ENCODE measurements around the gene SLC27A3. TPM values are rescaled to one million over a fixed set of nuclear protein-coding genes. Genes with fewer than 3 reads are reported as not detected.

The SLC27A3 gene
- total and polyA plus RNA-seq, 7 donors, result 3.5 to 15.6 (median 5.2) TPM

DNA sequence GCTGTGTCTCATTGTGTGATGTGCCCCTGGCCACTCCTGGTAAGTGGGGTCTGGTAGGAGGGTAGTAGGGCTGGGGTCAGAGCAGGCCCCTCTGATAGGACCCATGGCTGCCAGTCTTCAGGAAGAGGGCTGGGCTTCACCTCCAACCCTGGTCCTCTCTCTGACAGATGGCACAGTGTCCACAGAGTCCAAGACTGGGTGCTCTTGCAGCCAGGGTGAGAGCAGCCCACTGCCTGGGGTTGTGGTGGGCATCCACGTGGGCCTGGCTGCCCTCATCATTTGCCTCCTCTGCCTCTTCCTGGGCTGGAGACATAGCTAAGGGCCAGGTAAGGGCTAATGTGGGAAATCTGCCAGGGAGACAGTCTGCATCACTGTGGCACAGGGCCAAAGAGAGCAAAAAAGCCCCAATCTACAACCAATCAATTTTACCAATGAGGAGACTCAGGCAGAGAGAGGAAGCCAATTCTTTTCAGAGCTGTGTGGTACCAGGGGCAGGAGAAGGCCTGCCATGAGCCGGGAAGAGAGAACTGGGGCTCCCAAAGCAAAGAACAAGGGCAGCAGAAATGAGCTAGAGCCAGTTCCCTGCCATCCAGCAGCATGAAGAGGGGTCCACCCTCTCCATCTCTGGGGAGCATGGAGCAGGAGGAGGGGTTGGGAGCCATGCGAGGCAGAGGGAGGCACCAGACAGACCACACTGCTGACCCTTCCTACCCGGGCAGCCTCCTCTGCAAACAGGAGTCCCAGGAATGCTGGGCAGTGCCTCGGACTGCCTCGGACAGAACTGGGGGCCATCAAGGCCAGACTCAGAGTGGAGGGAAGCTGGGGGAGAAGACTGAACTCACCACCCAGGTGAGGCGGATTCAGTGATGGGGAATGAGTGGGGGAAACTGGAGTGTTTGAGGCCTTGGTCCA lies 26.8 kb downstream of the SLC27A3 start:
- Histone ChIP-seq H3K27me3 (ENCODE audit: insufficient read depth in 3 of 3, low read length in 2 of 3) (no peaks in the 10 kb centered on the region), H3K27ac (no peak overlapping the region), H3K4me1 (peaks cover 5% of the 10 kb centered on the region), H3K4me3 (no peak overlapping the region), H3K36me3 (ENCODE audit: insufficient read depth in 1 of 2, low read depth in 1 of 2) (peaks cover 0 to 8% of the 10 kb centered on the region in 2 donors), H3K9me3 (no peaks in the 10 kb centered on the region)
- WGBS, 3 donors, result 88 to 95% (median 89%) methylated on average over 7 of the region's 7 CpGs
- intact Hi-C loops (cut with DNase I), result loop anchor here in 1 of 2 donors (10.0 kb wide), 1 partner anchor 463 kb away; no protein-coding TSS in a partner anchor
- TF ChIP-seq, protein P1, sequence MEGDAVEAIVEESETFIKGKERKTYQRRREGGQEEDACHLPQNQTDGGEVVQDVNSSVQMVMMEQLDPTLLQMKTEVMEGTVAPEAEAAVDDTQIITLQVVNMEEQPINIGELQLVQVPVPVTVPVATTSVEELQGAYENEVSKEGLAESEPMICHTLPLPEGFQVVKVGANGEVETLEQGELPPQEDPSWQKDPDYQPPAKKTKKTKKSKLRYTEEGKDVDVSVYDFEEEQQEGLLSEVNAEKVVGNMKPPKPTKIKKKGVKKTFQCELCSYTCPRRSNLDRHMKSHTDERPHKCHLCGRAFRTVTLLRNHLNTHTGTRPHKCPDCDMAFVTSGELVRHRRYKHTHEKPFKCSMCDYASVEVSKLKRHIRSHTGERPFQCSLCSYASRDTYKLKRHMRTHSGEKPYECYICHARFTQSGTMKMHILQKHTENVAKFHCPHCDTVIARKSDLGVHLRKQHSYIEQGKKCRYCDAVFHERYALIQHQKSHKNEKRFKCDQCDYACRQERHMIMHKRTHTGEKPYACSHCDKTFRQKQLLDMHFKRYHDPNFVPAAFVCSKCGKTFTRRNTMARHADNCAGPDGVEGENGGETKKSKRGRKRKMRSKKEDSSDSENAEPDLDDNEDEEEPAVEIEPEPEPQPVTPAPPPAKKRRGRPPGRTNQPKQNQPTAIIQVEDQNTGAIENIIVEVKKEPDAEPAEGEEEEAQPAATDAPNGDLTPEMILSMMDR (IDR thresholded peaks at IDR 0.05), result no peak
- DNase-seq (peak in 1 of 2 donors; percentile 41), ATAC-seq (no peak)

DNA sequence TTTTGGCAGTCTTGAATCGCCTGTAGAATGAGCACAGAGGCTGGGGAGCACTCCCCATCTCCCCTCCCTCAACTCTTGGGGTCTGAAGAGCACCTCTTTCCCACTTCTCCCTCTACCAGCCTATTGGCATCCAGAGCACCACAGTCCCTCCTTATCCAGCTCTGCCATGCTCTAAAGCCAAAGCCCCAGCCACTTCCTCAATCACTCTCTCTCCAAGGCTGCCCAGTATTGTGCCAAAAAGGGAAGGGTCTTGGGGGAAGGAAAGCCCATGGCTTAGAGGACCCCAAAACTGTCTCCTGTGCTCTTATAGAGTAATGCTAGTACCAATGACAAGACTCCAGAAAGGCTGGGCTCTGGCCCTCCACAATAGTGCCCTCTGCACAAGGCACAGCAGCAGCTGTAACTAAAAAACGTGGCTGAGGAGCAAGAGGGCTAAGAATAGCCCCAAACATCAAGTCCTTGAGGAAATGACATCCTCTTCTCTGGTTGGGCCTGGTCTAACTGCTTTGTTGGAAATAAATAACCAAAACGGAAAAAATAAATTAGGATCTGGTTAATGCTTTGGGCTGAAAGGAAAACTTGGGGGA lies 28.4 kb downstream of the SLC27A3 start:
- intact Hi-C loops (cut with DNase I), result loop anchor here in 1 of 2 donors (10.0 kb wide), 1 partner anchor 461 kb away; no protein-coding TSS in a partner anchor
- peak in 1 of 4 donors; percentile 22 for ATAC-seq
- 45 to 59% (median 56%) methylated on average over 3 of the region's 3 CpGs for WGBS, 3 donors
- H3K36me3 ChIP-seq (ENCODE audit: insufficient read depth in 1 of 2, low read depth in 1 of 2), result peaks cover 3 to 23% of the 10 kb centered on the region in 2 donors
- H3K27ac ChIP-seq, result peak overlapping the region; percentile 43
- no peak overlapping the region for H3K4me3 ChIP-seq
- TF ChIP-seq, protein P1 (IDR thresholded peaks at IDR 0.05), result no peak
- H3K9me3 ChIP-seq, result no peaks in the 10 kb centered on the region
- H3K27me3 ChIP-seq (ENCODE audit: insufficient read depth in 3 of 3, low read length in 2 of 3), result no peaks in the 10 kb centered on the region
- peak in 1 of 2 donors; percentile 13 for DNase-seq
- H3K4me1 ChIP-seq, result peaks cover 5% of the 10 kb centered on the region

DNA sequence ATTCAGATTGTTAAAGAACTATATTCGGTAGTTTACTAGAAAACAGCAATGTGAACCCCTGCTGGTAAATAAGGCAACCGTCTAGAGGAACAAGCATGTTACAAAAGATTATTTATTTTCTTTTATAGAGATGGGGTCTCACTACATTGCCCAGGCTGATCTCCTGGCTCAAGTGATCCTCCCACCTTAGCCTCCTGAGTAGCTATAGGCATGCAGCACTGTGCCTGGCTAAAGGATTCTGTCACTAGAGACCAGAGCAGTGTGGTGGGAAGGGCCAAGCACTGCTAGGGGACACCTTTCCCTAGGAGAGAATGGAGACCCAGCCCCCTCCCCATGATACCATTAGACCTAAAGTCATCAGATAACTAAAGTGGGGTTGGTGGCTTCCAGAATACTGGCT lies 28.9 kb downstream of the SLC27A3 start:
- Histone ChIP-seq H3K4me3 (no peak overlapping the region), H3K27ac (no peak overlapping the region), H3K4me1 (peaks cover 5% of the 10 kb centered on the region), H3K36me3 (ENCODE audit: insufficient read depth in 1 of 2, low read depth in 1 of 2) (peaks cover 3 to 28% of the 10 kb centered on the region in 2 donors), H3K9me3 (no peaks in the 10 kb centered on the region), H3K27me3 (ENCODE audit: insufficient read depth in 3 of 3, low read length in 2 of 3) (no peaks in the 10 kb centered on the region)
- intact Hi-C loops (cut with DNase I), result loop anchor here in 1 of 2 donors (10.0 kb wide), 1 partner anchor 461 kb away; no protein-coding TSS in a partner anchor
- TF ChIP-seq, protein P1 (IDR thresholded peaks at IDR 0.05), result no peak
- ATAC-seq, result no peak
- no peak for DNase-seq
- WGBS, 3 donors, result 58 to 68% (median 67%) methylated on average over 2 of the region's 2 CpGs

DNA sequence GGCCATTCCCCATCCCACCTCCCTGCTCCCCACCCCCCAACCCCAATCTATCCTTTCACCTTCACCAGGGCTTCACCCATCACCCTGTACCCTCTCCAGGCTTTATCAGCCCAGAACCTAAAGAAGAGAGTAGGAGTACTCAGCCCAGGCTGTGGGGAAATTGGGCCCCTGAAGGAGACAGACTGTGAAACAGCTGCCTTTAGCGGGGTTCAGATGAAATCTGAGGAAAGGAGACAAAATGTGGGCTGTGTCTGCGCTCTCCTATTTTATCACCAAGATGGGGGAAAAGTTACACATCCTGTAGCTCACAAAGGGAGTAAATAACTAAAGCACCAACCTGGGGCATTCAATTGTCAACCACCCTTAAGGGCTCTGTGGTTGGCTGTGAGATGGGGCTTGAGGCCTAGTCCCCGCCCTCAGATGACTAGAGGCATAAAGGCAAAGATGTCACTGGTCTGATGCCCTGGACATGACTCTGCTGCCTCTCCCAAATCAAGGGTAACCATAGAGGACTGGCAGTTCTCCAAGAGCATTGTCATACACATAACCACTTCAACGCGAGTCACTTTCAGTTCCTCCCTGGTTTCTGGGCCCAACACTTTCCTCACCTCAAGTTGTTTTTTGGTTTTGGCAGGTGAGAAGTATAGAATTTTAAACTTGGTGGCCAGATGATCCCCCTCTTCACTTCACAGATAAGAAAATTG lies 30.0 kb downstream of the SLC27A3 start:
- H3K27me3 ChIP-seq (ENCODE audit: insufficient read depth in 3 of 3, low read length in 2 of 3), result no peaks in the 10 kb centered on the region
- no peaks in the 10 kb centered on the region for H3K9me3 ChIP-seq
- peaks cover 5% of the 10 kb centered on the region for H3K4me1 ChIP-seq
- H3K4me3 ChIP-seq, result no peak overlapping the region
- 53 to 66% (median 54%) methylated on average over 5 of the region's 5 CpGs for WGBS, 3 donors
- peak; percentile 34 to 71 for DNase-seq
- no peak overlapping the region for H3K27ac ChIP-seq
- peak; percentile 62 to 88 (median 82) for ATAC-seq
- peaks cover 3 to 39% of the 10 kb centered on the region in 2 donors for H3K36me3 ChIP-seq (ENCODE audit: insufficient read depth in 1 of 2, low read depth in 1 of 2)
- TF ChIP-seq, protein P1 (IDR thresholded peaks at IDR 0.05), result no peak
- intact Hi-C loops (cut with DNase I), result loop anchor here in 1 of 2 donors (10.0 kb wide), 1 partner anchor 460 kb away; no protein-coding TSS in a partner anchor

Data from psoas muscle (tissue), 8 donors.